Airway epithelial cell (primary cell): ENCODE measurements around the gene NUTM2G. TPM values are rescaled to one million over a fixed set of nuclear protein-coding genes. Genes with fewer than 3 reads are reported as not detected.

ENCODE experiments used
- total RNA-seq: library from RNA; depleted of rRNA; stranded (reverse); fragments of >200 nt; gene quantifications from 2 replicates; pipeline ENCODE4 v1.2.3, GENCODE V29; 2015

The NUTM2G gene
- not detected in 2 replicates for total RNA-seq

GRCh38 chr9:96928543-96928942 lies at the start of gene NUTM2G:
Gene NUTM2G (plus strand): TSS chr9:96928843. CDS start chr9:96929025, 182 bp downstream.

Other genes starting within 250 kb of the NUTM2G start
- 2.7 and 3.7 TPM in 2 replicates for gene ZNF510, start 150.8 kb upstream of the NUTM2G start, total RNA-seq
- 2.3 and 12.6 TPM in 2 replicates for gene ZNF782, start 74.3 kb upstream of the NUTM2G start, total RNA-seq
- gene CTSV, start 110.3 kb downstream of the NUTM2G start, total RNA-seq, result 45.5 and 46.3 TPM in 2 replicates